Measurements from ENCODE around the gene PTPRM.

Gene PTPRM

GRCh38 chr18:7532942-7533341 lies 34.2 kb upstream of the PTPRM start:
- TF ChIP-seq, protein P1, sequence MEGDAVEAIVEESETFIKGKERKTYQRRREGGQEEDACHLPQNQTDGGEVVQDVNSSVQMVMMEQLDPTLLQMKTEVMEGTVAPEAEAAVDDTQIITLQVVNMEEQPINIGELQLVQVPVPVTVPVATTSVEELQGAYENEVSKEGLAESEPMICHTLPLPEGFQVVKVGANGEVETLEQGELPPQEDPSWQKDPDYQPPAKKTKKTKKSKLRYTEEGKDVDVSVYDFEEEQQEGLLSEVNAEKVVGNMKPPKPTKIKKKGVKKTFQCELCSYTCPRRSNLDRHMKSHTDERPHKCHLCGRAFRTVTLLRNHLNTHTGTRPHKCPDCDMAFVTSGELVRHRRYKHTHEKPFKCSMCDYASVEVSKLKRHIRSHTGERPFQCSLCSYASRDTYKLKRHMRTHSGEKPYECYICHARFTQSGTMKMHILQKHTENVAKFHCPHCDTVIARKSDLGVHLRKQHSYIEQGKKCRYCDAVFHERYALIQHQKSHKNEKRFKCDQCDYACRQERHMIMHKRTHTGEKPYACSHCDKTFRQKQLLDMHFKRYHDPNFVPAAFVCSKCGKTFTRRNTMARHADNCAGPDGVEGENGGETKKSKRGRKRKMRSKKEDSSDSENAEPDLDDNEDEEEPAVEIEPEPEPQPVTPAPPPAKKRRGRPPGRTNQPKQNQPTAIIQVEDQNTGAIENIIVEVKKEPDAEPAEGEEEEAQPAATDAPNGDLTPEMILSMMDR (IDR thresholded peaks at IDR 0.05; ENCODE audit: low read depth, low read length): no peak
- H3K4me3 ChIP-seq (replicated peaks in 1 of 2; ENCODE audit: low read depth in 2 of 2, low read length in 2 of 2): no peak overlapping the region
- no peak for DNase-seq (ENCODE audit: low read depth in 2 of 2)

- H3K4me3 ChIP-seq (replicated peaks in 1 of 2; ENCODE audit: low read depth in 2 of 2, low read length in 2 of 2): no peak overlapping the region
- peak in 1 of 2 donors; percentile 9 for DNase-seq (ENCODE audit: low read depth in 2 of 2)
- TF ChIP-seq, protein P1 (IDR thresholded peaks at IDR 0.05; ENCODE audit: low read depth, low read length): no peak
These were observed 31.5 kb upstream of the PTPRM start for GRCh38 chr18:7535436-7536205.

DNA sequence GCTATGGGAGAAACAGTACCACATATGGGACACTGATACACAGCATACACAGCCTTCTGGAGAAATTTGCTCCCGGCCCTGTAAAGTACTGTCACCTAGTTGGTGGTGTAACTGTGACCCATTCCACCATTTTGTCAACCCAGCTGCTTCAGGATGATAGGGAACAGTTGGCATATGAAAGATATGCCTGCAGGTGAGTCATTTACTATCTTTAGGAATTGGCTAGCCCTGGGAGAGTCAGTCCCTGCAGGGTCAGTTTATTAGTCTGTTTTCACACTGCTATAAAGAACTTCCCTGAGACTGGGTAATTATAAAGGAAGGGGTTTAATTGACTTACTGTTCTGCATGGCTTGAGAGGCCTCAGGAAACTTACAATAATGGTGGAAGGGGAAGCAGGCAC lies 30.0 kb upstream of the PTPRM start:
- no peak overlapping the region for H3K4me3 ChIP-seq (replicated peaks in 1 of 2; ENCODE audit: low read depth in 2 of 2, low read length in 2 of 2)
- no peak for DNase-seq (ENCODE audit: low read depth in 2 of 2)
- TF ChIP-seq, protein P1 (IDR thresholded peaks at IDR 0.05; ENCODE audit: low read depth, low read length): no peak

GRCh38 chr18:7541835-7542234 lies 25.3 kb upstream of the PTPRM start:
- TF ChIP-seq, protein P1 (IDR thresholded peaks at IDR 0.05; ENCODE audit: low read depth, low read length): no peak
- DNase-seq (ENCODE audit: low read depth in 2 of 2): no peak

DNA sequence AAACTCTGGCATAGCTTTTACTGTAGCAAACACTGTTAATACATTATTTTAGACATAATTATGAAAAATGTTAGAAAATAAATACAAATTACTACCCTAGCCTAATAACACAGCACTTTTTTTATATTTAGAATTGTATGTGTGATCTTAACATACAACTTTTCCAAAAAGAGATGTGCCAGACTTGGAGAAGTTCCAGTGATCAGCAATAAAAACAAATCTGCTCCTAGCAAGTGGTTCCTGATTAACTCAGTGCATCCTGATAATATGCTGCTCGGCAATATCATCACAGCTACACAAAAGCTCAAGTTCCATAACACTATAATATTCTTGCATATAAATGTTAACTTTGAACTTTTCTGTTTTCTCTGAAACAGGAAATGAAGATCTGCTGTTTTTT lies 22.4 kb upstream of the PTPRM start:
- no peak overlapping the region for H3K4me3 ChIP-seq (replicated peaks in 1 of 2; ENCODE audit: low read depth in 2 of 2, low read length in 2 of 2)

More at GRCh38 chr18:7541835-7542234, 25.3 kb upstream of the PTPRM start:
- no peak overlapping the region for H3K4me3 ChIP-seq (replicated peaks in 1 of 2; ENCODE audit: low read depth in 2 of 2, low read length in 2 of 2)

DNA sequence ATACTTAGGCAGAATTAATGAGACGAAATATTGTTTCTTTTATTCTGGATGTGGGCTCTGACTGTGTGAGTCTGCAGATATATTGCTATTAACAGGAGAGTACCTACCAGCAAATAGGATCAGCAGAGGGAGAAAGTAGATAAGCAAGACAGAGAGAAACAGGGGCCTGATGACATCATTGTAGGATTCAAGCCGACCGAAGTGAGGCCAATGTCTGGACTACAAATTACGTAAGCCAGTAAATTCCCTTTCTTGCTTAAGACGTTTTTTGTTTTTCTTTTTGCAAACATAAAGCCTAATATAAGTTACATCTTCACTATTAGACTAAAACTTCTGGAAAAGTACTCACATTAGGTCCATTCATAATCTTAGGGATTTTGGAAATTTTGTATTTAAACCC lies 21.4 kb upstream of the PTPRM start:
- H3K4me3 ChIP-seq (replicated peaks in 1 of 2; ENCODE audit: low read depth in 2 of 2, low read length in 2 of 2): no peak overlapping the region
- peak; percentile 52 to 82 for DNase-seq (ENCODE audit: low read depth in 2 of 2)
- TF ChIP-seq, protein P1 (IDR thresholded peaks at IDR 0.05; ENCODE audit: low read depth, low read length): no peak

More for the DNA sequence above, 22.4 kb upstream of the PTPRM start:
- no peak for DNase-seq (ENCODE audit: low read depth in 2 of 2)
- TF ChIP-seq, protein P1 (IDR thresholded peaks at IDR 0.05; ENCODE audit: low read depth, low read length): no peak
